K562 (cell line): ENCODE results near the gene CPM. TPM values are rescaled to one million over a fixed set of nuclear protein-coding genes. Genes with fewer than 3 reads are reported as not detected.

ENCODE experiments used
- ATAC-seq: fragments of 200-7000 bp; cut with Tn5 transposase; 3 replicates; pipeline ENCODE4 v1.9.1; 2020; ENCODE audit warnings: moderate library complexity
- BruUV-seq: library from RNA; stranded (reverse); fragments of 400-500 nt; replicated peaks from 2 replicates; lab custom pipeline; 2021; lab: Mats Ljungman, UMichigan
- CTCF ChIA-PET: fragments of 300-600 bp; formaldehyde crosslinking; extraction: SDS; loops from one replicate; lab custom pipeline; 2021; ENCODE audit warnings: low intra/inter-chr PET ratio; lab: Yijun Ruan, JAX
- POLR2A ChIA-PET: fragments of 300-600, 350-650 bp; sonication (Branson Sonifier 250); formaldehyde crosslinking; extraction: SDS; loops from one replicate; lab custom pipeline; 2021; ENCODE audit warnings: antibody characterized with exemption, inconsistent platforms; lab: Yijun Ruan, JAX
- DNase-seq, 4 experiments: peaks; one replicate each; pipeline versions ENCODE4 v3.0.0 to v3.0.0-alpha.2; 2011 to 2018; ENCODE audit warnings: low spot score in 3 of 4, mixed read lengths in 3 of 4; ENCODE audit errors: extremely low read depth in 1 of 4
- FAIRE-seq: peaks from 2 replicates; lab custom pipeline; 2011; peaks lifted over from hg19 to GRCh38; lab: Jason Lieb, UNC
- H2AFZ ChIP-seq: 2 replicates; pipeline ENCODE4 v1.6.0; 2011; ENCODE audit warnings: low read depth, low read length, control low read depth, inconsistent platforms
- H3K27ac ChIP-seq: fragments of 200-600 bp; 3 replicates; pipeline ENCODE4 v1.8.0; 2011; ENCODE audit warnings: low read depth, mild to moderate bottlenecking, control low read depth, inconsistent platforms, low read length, moderate library complexity, mixed read lengths; ENCODE audit errors: extremely low read depth
- H3K27me3 ChIP-seq, 2 experiments: fragments of 300-600 bp in 1 of 2; 2 replicates in 1 of 2; 3 replicates in 1 of 2; pipeline versions ENCODE4 v1.6.0 to v1.8.0; 2011; ENCODE audit warnings: inconsistent platforms in 2 of 2, low read length in 2 of 2, mild to moderate bottlenecking in 1 of 2, mixed read lengths in 1 of 2, moderate library complexity in 1 of 2; ENCODE audit not compliant: control insufficient read depth in 2 of 2, insufficient read depth in 2 of 2
- H3K36me3 ChIP-seq: fragments of 300-600 bp; 3 replicates; pipeline ENCODE4 v1.8.0; 2011; ENCODE audit warnings: mild to moderate bottlenecking, low read length, inconsistent platforms; ENCODE audit not compliant: control insufficient read depth, insufficient read depth
- H3K4me1 ChIP-seq, 2 experiments: fragments of 200-600 bp in 1 of 2; replicated peaks in 1 of 2; 2 replicates in 1 of 2; 3 replicates in 1 of 2; pipeline versions ENCODE4 v1.5.1 to v1.8.0; 2011; ENCODE audit warnings: inconsistent platforms in 2 of 2, low read length in 2 of 2, mild to moderate bottlenecking in 1 of 2, mixed read lengths in 1 of 2, moderate library complexity in 1 of 2; ENCODE audit not compliant: control insufficient read depth in 2 of 2, insufficient read depth in 2 of 2
- H3K4me2 ChIP-seq: 2 replicates; pipeline ENCODE4 v1.6.1; 2011; ENCODE audit warnings: low read length, control low read depth, inconsistent platforms, mixed read lengths; ENCODE audit not compliant: insufficient read depth
- H3K4me3 ChIP-seq: fragments of 200-600 bp; sonication (generic), shearing (Covaris generic); 2 replicates; pipeline ENCODE4 v1.5.1; 2016; ENCODE audit warnings: control low read depth, inconsistent platforms
- H3K79me2 ChIP-seq: fragments of 200-600 bp; 3 replicates; pipeline ENCODE4 v1.8.0; 2011; ENCODE audit warnings: low read length, inconsistent platforms; ENCODE audit not compliant: control insufficient read depth, insufficient read depth
- H3K9ac ChIP-seq, 2 experiments: 2 replicates each; pipeline versions ENCODE4 v1.6.0 to v1.6.1; 2011; ENCODE audit warnings: low read depth in 2 of 2, low read length in 2 of 2, control low read depth in 1 of 2, inconsistent platforms in 1 of 2, mild to moderate bottlenecking in 1 of 2, mixed read lengths in 1 of 2; ENCODE audit not compliant: insufficient read depth in 1 of 2
- H3K9me1 ChIP-seq: one replicate; pipeline ENCODE4 v1.6.0; 2011; ENCODE audit warnings: inconsistent platforms, mild to moderate bottlenecking, low read length, moderate library complexity; ENCODE audit not compliant: control insufficient read depth, insufficient read depth
- H3K9me3 ChIP-seq: replicated peaks from 2 replicates; pipeline ENCODE4 v1.5.1; 2011; ENCODE audit warnings: low read depth, low read length, inconsistent platforms; ENCODE audit not compliant: control insufficient read depth, insufficient read depth
- H4K20me1 ChIP-seq: replicated peaks from 2 replicates; pipeline ENCODE4 v1.6.1; 2011; ENCODE audit warnings: low read length, inconsistent platforms, mixed read lengths; ENCODE audit not compliant: control insufficient read depth, insufficient read depth
- ARHGAP35 ChIP-seq: fragments of 450-650 bp; IDR thresholded peaks from 2 replicates; pipeline ENCODE4 v1.6.1; 2018; ENCODE audit not compliant: partially characterized antibody
- DMBX1 ChIP-seq: fragments of 250-450 bp; sonication (Bioruptor Pico); IDR thresholded peaks from 2 replicates; pipeline ENCODE4 v1.8.0; 2022; ENCODE audit warnings: inconsistent platforms, mild to moderate bottlenecking, moderate library complexity, borderline replicate concordance
- E2F8 ChIP-seq: fragments of 450-650 bp; IDR thresholded peaks from 2 replicates; pipeline ENCODE4 v1.7.1; 2018; ENCODE audit warnings: mild to moderate bottlenecking, low read depth; ENCODE audit not compliant: partially characterized antibody
- ESRRB ChIP-seq: fragments of 250-450 bp; sonication (Bioruptor Pico); IDR thresholded peaks from 2 replicates; pipeline ENCODE4 v1.5.0; 2020; ENCODE audit warnings: mild to moderate bottlenecking, moderate library complexity, borderline replicate concordance
- ETV5 ChIP-seq: sonication (generic); formaldehyde crosslinking; IDR thresholded peaks from 2 replicates; pipeline ENCODE4 v1.4.0; 2020; ENCODE audit warnings: low read depth, mild to moderate bottlenecking, missing genetic modification reagents
- GTF2B ChIP-seq: IDR thresholded peaks from 2 replicates; pipeline ENCODE4 v1.6.1; 2011; ENCODE audit not compliant: insufficient read length; ENCODE audit errors: extremely low read depth
- GTF3C2 ChIP-seq: IDR thresholded peaks from 3 replicates; pipeline ENCODE4 v1.6.1; 2011; ENCODE audit warnings: borderline replicate concordance, mild to moderate bottlenecking, moderate library complexity; ENCODE audit not compliant: insufficient read length; ENCODE audit errors: extremely low read depth
- IRF9 ChIP-seq: fragments of 450-650 bp; IDR thresholded peaks from 2 replicates; pipeline ENCODE4 v1.6.1; 2016; ENCODE audit warnings: missing biosample characterization, missing genetic modification characterization
- NCOA1 ChIP-seq: fragments of 450-650 bp; IDR thresholded peaks from 2 replicates; pipeline ENCODE4 v1.6.1; 2016; ENCODE audit warnings: low read depth
- POLR2G ChIP-seq: fragments of 200-400 bp; formaldehyde crosslinking; IDR thresholded peaks from 2 replicates; pipeline ENCODE4 v1.6.1; 2017; ENCODE audit warnings: low read depth, mild to moderate bottlenecking, antibody characterized with exemption, low read length, moderate library complexity
- POLR2H ChIP-seq: IDR thresholded peaks from 2 replicates; pipeline ENCODE4 v1.6.1; 2016; ENCODE audit warnings: missing genetic modification characterization, low read depth, mild to moderate bottlenecking, control low read depth, missing compliant biosample characterization, moderate library complexity
- RBFOX2 ChIP-seq: fragments of 200-400 bp; formaldehyde crosslinking; IDR thresholded peaks from 2 replicates; pipeline ENCODE4 v1.6.1; 2017; ENCODE audit warnings: low read depth, mild to moderate bottlenecking, low read length, moderate library complexity
- TRIM24 ChIP-seq, 2 experiments: fragments of 450-650 bp; IDR thresholded peaks; 2 replicates each; pipeline ENCODE4 v1.6.1; 2016
- ZNF174 ChIP-seq: fragments of 250-450 bp; sonication (Bioruptor Pico); IDR thresholded peaks from 2 replicates; pipeline ENCODE4 v1.4.0; 2020; ENCODE audit warnings: mild to moderate bottlenecking
- ZNF717 ChIP-seq: fragments of 250-450 bp; sonication (Bioruptor Pico); IDR thresholded peaks from 2 replicates; pipeline ENCODE4 v1.5.0; 2021
- WGBS: fragments of 100-300 bp; shearing (Covaris generic); methylation state at CpG from one replicate; pipeline ENCODE4 v1.1.6; 2016; ENCODE audit warnings: low coverage, mixed read lengths; ENCODE audit not compliant: insufficient coverage; ENCODE audit errors: missing lambda C conversion rate; 5-methylcytosine and 5-hydroxymethylcytosine counted together
- in situ Hi-C: fragments of 300-500 bp; cut with MboI; formaldehyde crosslinking; loops from 4 replicates; pipeline ENCODE4 v1.15.0; 2018; ENCODE audit warnings: inconsistent platforms, mixed read lengths
- intact Hi-C: fragments of 100-400 bp; cut with micrococcal nuclease; formaldehyde crosslinking; loops from 2 replicates; pipeline ENCODE4 v1.14.2; 2022
- polyA plus RNA-seq, 8 experiments: library from polyadenylated mRNA; depleted of rRNA in 4 of 8; stranded (reverse) in 5 of 8; unstranded in 3 of 8; fragments of >200 nt; fragmentation: Nextera tagmentation in 2 of 8; fragmentation: Illumina TruSeq in 1 of 8; extraction: Ambion mirVana in 2 of 8; extraction: Trizol in 1 of 8; gene quantifications; 2 replicates each; pipeline versions ENCODE4 v1.2.1 to v1.2.3, GENCODE V29; 2011 to 2014; ENCODE audit warnings: inconsistent platforms in 1 of 8, missing spikeins in 1 of 8
- total RNA-seq, 7 experiments: library from RNA; depleted of rRNA in 6 of 7; stranded (reverse); fragments of >200 nt in 6 of 7; fragmentation: Illumina TruSeq in 2 of 7; extraction: Trizol in 2 of 7; gene quantifications; 2 replicates each; pipeline versions ENCODE4 v1.2.1 to v1.2.3, GENCODE V29; 2011 to 2021; ENCODE audit warnings: low replicate concordance in 1 of 7

The CPM gene
- total and polyA plus RNA-seq, 9 of the 15 experiments (the other 6 are each of a cell fraction or from before 2014, with no cell fraction given), result 0.31 TPM; not detected in 8

GRCh38 chr12:68918960-68919359 lies 14.0 kb downstream of the CPM start (continued):
- TF ChIP-seq ARHGAP35, result no peak
- no peak for TF ChIP-seq ZNF717 (CRISPR knock-in tag)
- TF ChIP-seq ESRRB (CRISPR knock-in tag), result no peak
- TF ChIP-seq GTF2B, result no peak
- TF ChIP-seq NCOA1, result no peak
- no peak for TF ChIP-seq ZNF174 (CRISPR knock-in tag)

- 0 out of 2 replicates have a peak, but pooled peaks cover 2% of the 10 kb centered on the region for H3K9me3 ChIP-seq
- no peaks in the 10 kb centered on the region for H3K36me3 ChIP-seq
- ATAC-seq, result no peak
- H3K4me1 ChIP-seq, result no peaks in the 10 kb centered on the region
- FAIRE-seq, result no peak
- no TSS peak for BruUV-seq
- intact Hi-C loops (no loop called here), in situ Hi-C loops (no loop called here)
- no peaks in the 10 kb centered on the region for H4K20me1 ChIP-seq
- no peak overlapping the region for H2AFZ ChIP-seq
- POLR2A ChIA-PET, result no interaction called here
- DNase-seq, result no peak
- H3K27me3 ChIP-seq, result peaks cover 7 to 8% of the 10 kb centered on the region in 2 experiments; a peak in 3 of 5 replicates
- CTCF ChIA-PET, result no interaction called here
- H3K27ac ChIP-seq, result no peak overlapping the region
- H3K79me2 ChIP-seq, result no peaks in the 10 kb centered on the region
- no peak overlapping the region for H3K4me3 ChIP-seq
- 0% methylated on average over 3 of the region's 3 CpGs for WGBS
- H3K9ac ChIP-seq, result no peak overlapping the region
- H3K4me2 ChIP-seq, result no peak overlapping the region
- no peaks in the 10 kb centered on the region for H3K9me1 ChIP-seq
- no peak for TF ChIP-seq POLR2G
- TF ChIP-seq POLR2H (tag), result no peak
- no peak for TF ChIP-seq E2F8
- TF ChIP-seq IRF9 (tag), result no peak
- no peak for TF ChIP-seq DMBX1 (CRISPR knock-in tag)
- no peak for TF ChIP-seq ETV5 (CRISPR knock-in tag)
- TF ChIP-seq TRIM24 (IDR thresholded peaks at IDR 0.05), result no peak
- no peak for TF ChIP-seq RBFOX2
- TF ChIP-seq GTF3C2, result no peak
These were observed 17.9 kb downstream of the CPM start for GRCh38 chr12:68915055-68915454.
